DOHH2 (cell line): ENCODE measurements around the gene DCAF8.

ENCODE experiments used
- H3F3A ChIP-seq: fragments of 200-600 bp; sonication (generic), shearing (Covaris generic); 2 replicates; pipeline ENCODE4 v1.6.0; 2016; ENCODE audit warnings: antibody characterized with exemption, mild to moderate bottlenecking; ENCODE audit not compliant: control insufficient read depth, insufficient read depth
- H3K27ac ChIP-seq: fragments of 200-600 bp; sonication (generic); 2 replicates; pipeline ENCODE4 v1.5.1; 2014; ENCODE audit warnings: low read depth, mild to moderate bottlenecking, low read length, moderate library complexity
- H3K27me3 ChIP-seq: fragments of 200-600 bp; sonication (generic); 2 replicates; pipeline ENCODE4 v1.6.1; 2014; ENCODE audit warnings: mild to moderate bottlenecking, low read length, mixed read lengths; ENCODE audit not compliant: control insufficient read depth
- H3K36me3 ChIP-seq: fragments of 200-600 bp; sonication (generic); 2 replicates; pipeline ENCODE4 v1.6.1; 2014; ENCODE audit warnings: mild to moderate bottlenecking, low read length, moderate library complexity, mixed read lengths; ENCODE audit not compliant: control insufficient read depth
- H3K4me1 ChIP-seq: fragments of 200-600 bp; sonication (generic); 2 replicates; pipeline ENCODE4 v1.6.1; 2014; ENCODE audit warnings: mild to moderate bottlenecking, low read length, mixed read lengths; ENCODE audit not compliant: control insufficient read depth
- H3K4me2 ChIP-seq: fragments of 200-600 bp; sonication (generic); 2 replicates; pipeline ENCODE4 v1.6.0; 2014; ENCODE audit warnings: mild to moderate bottlenecking, low read length, moderate library complexity
- H3K4me3 ChIP-seq: fragments of 200-600 bp; sonication (generic); 2 replicates; pipeline ENCODE4 v1.5.1; 2014; ENCODE audit warnings: mild to moderate bottlenecking, low read length, mixed read lengths
- H3K79me2 ChIP-seq: fragments of 200-600 bp; sonication (generic); 2 replicates; pipeline ENCODE4 v1.6.1; 2014; ENCODE audit warnings: mild to moderate bottlenecking, low read length, mixed read lengths; ENCODE audit not compliant: control insufficient read depth
- H3K9me2 ChIP-seq: fragments of 200-600 bp; sonication (generic); replicated peaks from 2 replicates; pipeline ENCODE4 v1.6.1; 2014; ENCODE audit warnings: mild to moderate bottlenecking, low read length, mixed read lengths; ENCODE audit not compliant: control insufficient read depth
- H3K9me3 ChIP-seq: fragments of 200-600 bp; sonication (generic); 2 replicates; pipeline ENCODE4 v1.6.1; 2014; ENCODE audit warnings: antibody characterized with exemption, low read length, mixed read lengths; ENCODE audit not compliant: control insufficient read depth, insufficient read depth
- H4K20me1 ChIP-seq: fragments of 200-600 bp; sonication (generic); 2 replicates; pipeline ENCODE4 v1.6.0; 2014; ENCODE audit warnings: low read depth, mild to moderate bottlenecking, antibody characterized with exemption, low read length, moderate library complexity; ENCODE audit not compliant: control insufficient read depth, insufficient read depth
- EZH2phosphoT487 ChIP-seq: fragments of 200-600 bp; sonication (generic); IDR thresholded peaks from 2 replicates; pipeline ENCODE4 v1.6.1; 2017; ENCODE audit warnings: borderline replicate concordance, mild to moderate bottlenecking, antibody characterized with exemption, low read length, moderate library complexity, mixed read lengths
- TF ChIP-seq, protein P1 (sequence below): fragments of 200-600 bp; sonication (generic); IDR thresholded peaks from one replicate; pipeline ENCODE4 v1.5.1; 2014; ENCODE audit warnings: antibody characterized with exemption, mild to moderate bottlenecking, low read depth, low read length; ENCODE audit not compliant: poor library complexity, severe bottlenecking

The DCAF8 gene

DNA sequence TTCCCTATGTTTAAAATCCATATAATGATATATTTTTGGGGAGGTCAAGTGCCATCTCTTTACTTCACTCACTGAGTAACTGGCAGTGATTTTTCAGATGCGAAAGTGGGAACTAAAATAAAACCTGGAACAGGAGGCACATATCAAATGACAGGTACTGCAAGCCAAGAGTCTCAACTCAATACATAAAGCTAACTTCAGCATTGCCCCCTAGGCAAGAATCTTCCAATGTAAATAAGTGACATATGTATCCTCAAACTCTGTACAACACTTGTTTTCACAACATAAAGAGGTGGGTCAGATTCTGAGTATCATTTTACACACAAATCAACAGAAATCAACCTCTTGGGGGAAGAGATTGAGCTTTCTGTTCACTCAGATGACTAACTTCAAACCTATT lies 18.1 kb downstream of the DCAF8 start:
- no peaks in the 10 kb centered on the region for H3K9me2 ChIP-seq
- H3K4me2 ChIP-seq = no peak overlapping the region
- H3K79me2 ChIP-seq = peaks cover 52% of the 10 kb centered on the region
- no peak overlapping the region for H3K4me3 ChIP-seq
- H3K36me3 ChIP-seq = peaks cover 52% of the 10 kb centered on the region
- H3K27ac ChIP-seq = no peak overlapping the region
- no peak for TF ChIP-seq EZH2phosphoT487
- TF ChIP-seq, protein P1, sequence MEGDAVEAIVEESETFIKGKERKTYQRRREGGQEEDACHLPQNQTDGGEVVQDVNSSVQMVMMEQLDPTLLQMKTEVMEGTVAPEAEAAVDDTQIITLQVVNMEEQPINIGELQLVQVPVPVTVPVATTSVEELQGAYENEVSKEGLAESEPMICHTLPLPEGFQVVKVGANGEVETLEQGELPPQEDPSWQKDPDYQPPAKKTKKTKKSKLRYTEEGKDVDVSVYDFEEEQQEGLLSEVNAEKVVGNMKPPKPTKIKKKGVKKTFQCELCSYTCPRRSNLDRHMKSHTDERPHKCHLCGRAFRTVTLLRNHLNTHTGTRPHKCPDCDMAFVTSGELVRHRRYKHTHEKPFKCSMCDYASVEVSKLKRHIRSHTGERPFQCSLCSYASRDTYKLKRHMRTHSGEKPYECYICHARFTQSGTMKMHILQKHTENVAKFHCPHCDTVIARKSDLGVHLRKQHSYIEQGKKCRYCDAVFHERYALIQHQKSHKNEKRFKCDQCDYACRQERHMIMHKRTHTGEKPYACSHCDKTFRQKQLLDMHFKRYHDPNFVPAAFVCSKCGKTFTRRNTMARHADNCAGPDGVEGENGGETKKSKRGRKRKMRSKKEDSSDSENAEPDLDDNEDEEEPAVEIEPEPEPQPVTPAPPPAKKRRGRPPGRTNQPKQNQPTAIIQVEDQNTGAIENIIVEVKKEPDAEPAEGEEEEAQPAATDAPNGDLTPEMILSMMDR = no peak
- H3K9me3 ChIP-seq = no peaks in the 10 kb centered on the region
- H3K27me3 ChIP-seq = no peaks in the 10 kb centered on the region
- H4K20me1 ChIP-seq = no peaks in the 10 kb centered on the region
- H3K4me1 ChIP-seq = no peaks in the 10 kb centered on the region
- H3F3A ChIP-seq = no peaks in the 10 kb centered on the region

DNA sequence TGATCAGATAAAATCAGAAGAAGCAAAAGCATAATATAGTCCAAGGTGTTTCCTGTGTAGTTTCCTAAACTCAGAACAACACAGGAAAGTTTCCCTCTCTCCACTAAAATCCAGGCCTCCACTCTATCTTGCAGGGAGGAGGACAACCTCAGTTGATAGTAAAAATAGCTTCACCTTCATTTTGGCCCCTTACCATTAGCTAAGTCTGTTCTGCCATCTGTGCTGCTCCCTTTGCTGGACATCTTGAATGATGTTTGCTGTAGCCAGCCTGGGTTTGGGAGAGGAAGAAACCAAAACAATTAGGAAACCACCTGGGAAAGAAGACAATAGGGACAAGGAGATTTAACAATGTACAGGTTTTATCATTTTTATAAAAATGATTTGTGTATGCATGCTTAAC lies 18.6 kb downstream of the DCAF8 start:
- peaks cover 56% of the 10 kb centered on the region for H3K36me3 ChIP-seq
- peaks cover 48% of the 10 kb centered on the region for H3K79me2 ChIP-seq

DNA sequence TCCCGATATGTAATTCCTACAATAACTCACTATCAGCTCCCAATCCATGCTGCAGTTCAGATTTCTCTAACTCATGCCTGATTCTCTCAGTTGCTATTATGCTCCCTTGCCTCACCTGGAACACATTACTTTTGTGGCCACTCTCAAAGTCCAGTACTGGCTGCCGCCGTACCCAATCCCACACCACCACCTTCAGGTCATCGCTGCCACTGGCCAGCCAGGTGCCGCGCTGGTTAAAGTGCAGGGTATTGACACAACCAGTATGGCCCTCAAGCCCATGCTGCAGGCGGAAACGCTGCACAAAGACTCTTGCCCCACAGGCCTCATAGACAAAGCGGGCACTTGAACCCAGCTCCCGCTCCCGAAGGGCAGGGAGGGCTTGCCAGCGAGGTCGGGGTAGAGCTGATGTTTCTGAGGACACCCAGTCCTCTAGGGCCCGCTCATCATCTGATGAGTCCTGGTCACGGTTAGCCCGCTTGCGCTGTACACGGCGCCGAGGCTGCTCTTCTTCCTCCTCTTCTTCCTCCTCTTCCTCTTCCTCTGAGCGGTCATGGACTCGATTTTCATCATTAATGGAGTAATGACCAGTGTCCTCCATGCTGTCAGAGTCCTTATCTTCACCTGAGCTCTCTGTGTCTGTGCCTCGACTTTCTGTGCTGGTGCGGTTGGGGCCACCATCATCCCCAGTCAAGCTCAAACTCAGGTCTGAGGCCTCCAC lies 22.6 kb downstream of the DCAF8 start:
- peaks cover 11% of the 10 kb centered on the region for H3K79me2 ChIP-seq
- no peaks in the 10 kb centered on the region for H3K9me3 ChIP-seq
- H3K4me3 ChIP-seq = no peak overlapping the region
- TF ChIP-seq, protein P1 = no peak
- TF ChIP-seq EZH2phosphoT487 = no peak
- H3K4me1 ChIP-seq = no peaks in the 10 kb centered on the region
- H3K9me2 ChIP-seq = no peaks in the 10 kb centered on the region
- H3F3A ChIP-seq = no peaks in the 10 kb centered on the region
- H3K4me2 ChIP-seq = no peak overlapping the region
- no peaks in the 10 kb centered on the region for H3K27me3 ChIP-seq
- H4K20me1 ChIP-seq = no peaks in the 10 kb centered on the region
- no peak overlapping the region for H3K27ac ChIP-seq
- H3K36me3 ChIP-seq = peaks cover 82% of the 10 kb centered on the region

More for the DNA sequence above, 18.6 kb downstream of the DCAF8 start:
- Histone ChIP-seq H4K20me1 (no peaks in the 10 kb centered on the region), H3F3A (no peaks in the 10 kb centered on the region), H3K4me2 (no peak overlapping the region), H3K27me3 (no peaks in the 10 kb centered on the region), H3K9me2 (no peaks in the 10 kb centered on the region), H3K4me1 (no peaks in the 10 kb centered on the region), H3K9me3 (no peaks in the 10 kb centered on the region), H3K27ac (no peak overlapping the region), H3K4me3 (no peak overlapping the region)
- TF ChIP-seq, protein P1 = no peak
- TF ChIP-seq EZH2phosphoT487 = no peak
